GM18867 (cell line): ENCODE measurements around the gene CARD10.

Experiments used
- ATAC-seq: cut with Tn5 transposase; IDR thresholded peaks from one replicate; pipeline ENCODE4 v1.9.1; 2021; ENCODE audit warnings: mild to moderate bottlenecking, moderate library complexity; ENCODE audit not compliant: unreplicated experiment

Gene CARD10, protein sequence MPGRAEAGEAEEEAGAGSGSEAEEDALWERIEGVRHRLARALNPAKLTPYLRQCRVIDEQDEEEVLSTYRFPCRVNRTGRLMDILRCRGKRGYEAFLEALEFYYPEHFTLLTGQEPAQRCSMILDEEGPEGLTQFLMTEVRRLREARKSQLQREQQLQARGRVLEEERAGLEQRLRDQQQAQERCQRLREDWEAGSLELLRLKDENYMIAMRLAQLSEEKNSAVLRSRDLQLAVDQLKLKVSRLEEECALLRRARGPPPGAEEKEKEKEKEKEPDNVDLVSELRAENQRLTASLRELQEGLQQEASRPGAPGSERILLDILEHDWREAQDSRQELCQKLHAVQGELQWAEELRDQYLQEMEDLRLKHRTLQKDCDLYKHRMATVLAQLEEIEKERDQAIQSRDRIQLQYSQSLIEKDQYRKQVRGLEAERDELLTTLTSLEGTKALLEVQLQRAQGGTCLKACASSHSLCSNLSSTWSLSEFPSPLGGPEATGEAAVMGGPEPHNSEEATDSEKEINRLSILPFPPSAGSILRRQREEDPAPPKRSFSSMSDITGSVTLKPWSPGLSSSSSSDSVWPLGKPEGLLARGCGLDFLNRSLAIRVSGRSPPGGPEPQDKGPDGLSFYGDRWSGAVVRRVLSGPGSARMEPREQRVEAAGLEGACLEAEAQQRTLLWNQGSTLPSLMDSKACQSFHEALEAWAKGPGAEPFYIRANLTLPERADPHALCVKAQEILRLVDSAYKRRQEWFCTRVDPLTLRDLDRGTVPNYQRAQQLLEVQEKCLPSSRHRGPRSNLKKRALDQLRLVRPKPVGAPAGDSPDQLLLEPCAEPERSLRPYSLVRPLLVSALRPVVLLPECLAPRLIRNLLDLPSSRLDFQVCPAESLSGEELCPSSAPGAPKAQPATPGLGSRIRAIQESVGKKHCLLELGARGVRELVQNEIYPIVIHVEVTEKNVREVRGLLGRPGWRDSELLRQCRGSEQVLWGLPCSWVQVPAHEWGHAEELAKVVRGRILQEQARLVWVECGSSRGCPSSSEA

GRCh38 chr22:37519268-37520195, at the start of gene CARD10:
CARD10 (minus strand) TSS chr22:37519415; CDS start chr22:37519200, 215 bp downstream.
- ATAC-seq: no peak

DNA sequence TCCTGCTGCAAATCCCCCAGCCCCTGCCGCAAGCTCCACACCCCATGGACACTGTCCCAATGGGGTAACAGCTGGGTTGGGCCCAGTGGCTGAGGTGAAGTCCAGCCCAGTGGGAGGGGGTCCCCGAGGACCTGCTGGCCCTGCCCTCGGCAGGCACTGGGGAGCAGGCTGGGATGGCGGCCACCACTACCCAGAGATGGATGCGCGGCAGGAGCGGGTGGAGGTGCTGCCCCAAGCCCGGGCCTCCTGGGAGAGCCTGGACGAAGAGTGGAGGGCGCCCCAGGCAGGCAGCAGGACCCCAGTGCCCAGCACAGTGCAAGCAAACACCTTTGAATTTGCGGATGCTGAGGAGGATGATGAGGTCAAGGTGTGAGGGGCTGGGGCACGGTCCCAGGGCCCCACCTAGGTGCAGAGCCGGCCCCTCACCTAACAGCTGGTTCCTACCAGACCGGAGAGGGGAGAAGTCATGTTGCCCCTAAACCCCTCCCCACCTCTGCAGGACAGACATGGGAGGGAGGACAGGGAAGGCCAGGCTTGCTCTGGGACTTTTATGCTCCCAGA, 49.3 kb upstream of the CARD10 start:
- no peak for ATAC-seq

- no peak for ATAC-seq
Measured at GRCh38 chr22:37568012-37568411, 48.8 kb upstream of the CARD10 start.

DNA sequence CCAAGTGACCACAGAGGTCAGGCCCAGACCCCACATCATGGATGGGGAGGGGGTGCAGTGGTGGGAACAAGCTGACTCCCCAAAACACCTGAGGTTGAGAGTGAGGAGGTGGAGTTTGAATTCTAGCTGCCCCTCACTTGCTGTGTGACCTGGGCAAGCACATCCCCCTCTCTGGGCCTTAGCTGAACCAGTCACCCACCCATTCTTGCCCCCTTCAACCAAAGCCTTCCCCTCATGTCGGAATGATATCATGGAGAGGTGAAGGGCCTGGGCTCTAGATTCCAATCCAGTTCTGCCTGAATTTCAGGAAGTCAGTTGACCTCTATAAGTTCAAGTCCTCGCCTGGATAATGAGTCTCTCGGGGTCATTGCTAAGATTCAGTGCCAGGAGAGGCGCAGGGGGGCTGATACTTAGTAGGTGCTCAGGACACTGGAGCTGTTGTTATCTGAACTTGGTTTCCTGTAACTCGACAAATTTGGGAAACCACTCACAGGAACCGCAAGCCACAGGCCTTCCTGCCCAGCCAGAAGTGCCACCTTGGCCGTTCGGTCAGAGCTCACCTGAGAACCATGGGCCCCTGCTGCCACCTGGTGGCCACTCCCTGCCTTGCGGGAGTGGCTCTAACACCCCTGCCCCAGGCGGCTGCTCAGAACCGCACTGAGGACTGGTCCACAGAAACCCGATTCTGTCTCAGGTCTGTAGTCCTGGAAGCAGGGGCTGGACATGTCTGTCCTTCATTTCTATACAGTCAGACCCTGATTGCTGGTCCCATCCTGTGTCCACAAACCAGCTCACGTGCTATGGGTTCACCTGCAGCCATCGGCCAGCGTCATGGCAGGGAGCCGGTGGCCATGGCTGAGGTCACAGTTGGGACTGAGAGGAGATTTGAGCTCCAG, 47.9 kb upstream of the CARD10 start:
- peak; percentile 69 for ATAC-seq

GRCh38 chr22:37566329-37566837, 47.2 kb upstream of the CARD10 start:
- ATAC-seq: no peak

DNA sequence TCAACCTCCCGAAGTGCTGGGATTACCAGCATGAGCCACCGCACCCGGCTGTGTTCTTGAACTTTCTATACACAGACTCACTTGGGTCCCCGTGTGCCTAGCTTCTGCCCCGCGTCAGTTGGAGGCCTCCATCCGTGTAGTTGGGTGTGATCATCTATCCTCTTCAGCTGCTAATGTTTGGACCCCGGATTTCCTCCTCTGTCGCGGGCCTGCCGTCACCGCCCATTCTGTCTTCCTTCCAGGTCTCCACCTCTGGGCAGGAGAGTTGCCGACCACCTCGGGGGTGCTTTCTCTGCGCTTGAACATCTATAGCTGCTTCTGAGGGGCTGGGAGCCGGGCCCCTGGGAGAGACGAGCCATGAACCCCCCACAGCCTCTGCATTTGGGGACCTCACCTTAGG, 46.6 kb upstream of the CARD10 start:
- ATAC-seq: no peak

DNA sequence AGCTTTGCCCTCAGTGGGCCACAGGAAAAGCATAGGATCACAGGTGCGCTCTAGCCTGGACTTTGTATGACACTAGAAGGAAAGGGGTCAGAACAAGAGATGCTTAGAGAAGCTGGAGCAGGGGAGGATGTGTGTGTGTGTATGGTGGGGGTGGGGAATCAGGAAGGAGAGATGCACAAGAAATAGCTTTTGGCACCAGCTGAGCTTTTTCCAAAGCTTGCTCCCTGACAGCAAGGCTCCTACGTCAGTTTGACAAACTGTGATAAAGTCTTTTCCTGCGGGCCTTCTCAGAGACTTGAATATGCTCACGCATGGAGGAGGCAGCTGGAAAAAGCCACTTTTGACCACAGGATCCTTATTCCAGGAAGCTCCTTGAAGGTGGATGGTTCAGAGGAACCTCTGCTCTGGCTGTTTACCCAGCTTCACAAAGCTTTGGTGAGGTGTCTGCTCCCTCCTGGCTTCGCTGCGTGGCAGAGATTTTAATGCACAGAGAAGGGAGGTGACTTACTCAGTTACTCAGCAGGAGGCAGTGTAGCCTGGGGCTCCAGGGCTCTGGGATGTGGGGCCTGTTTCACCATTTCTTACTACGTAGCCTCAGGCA, 45.0 kb upstream of the CARD10 start:
- no peak for ATAC-seq

DNA sequence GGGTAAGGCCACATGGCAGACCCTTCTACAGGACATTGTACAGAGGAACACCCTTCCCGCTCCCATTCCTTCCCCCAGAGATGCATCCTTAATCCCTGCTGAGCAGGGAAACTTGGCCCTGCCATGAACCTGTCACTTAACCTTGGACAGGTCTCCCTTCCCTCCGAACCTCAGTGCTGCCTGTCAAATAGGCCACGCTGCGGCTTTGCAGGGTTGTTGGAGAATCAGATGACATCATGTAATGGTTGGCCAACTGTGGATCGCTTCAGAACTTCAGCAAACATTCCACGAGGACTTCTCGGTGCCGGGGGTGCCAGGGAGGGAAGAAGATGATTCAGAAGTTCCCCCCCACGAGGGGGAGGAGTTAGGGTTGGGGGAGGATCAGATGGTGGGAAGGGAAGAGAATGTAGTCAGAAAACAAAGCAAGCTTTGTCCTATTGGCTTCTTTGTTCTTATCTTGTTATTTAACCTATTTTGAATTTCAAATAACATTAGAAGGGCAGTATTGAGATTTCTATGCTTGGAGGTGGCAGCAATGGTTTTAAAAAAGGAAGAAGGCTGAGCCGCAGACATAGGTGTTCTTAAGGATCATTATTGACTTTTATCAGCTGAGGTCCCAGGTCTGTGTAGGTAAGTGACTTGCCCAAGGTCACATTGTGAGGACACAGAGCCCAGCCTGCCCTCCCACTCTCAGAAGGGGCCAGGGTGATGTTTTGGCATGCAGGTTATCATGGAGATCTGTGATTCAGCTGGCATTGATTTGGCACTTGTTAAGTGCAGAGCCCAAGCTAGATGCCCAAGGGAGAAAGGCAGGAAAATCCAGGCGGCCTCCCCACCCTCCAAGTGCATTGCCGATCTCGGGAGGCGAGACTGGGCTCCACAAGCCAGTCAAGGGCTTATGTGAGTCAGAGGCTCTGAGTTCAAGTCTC, 44.2 kb upstream of the CARD10 start:
- no peak for ATAC-seq

DNA sequence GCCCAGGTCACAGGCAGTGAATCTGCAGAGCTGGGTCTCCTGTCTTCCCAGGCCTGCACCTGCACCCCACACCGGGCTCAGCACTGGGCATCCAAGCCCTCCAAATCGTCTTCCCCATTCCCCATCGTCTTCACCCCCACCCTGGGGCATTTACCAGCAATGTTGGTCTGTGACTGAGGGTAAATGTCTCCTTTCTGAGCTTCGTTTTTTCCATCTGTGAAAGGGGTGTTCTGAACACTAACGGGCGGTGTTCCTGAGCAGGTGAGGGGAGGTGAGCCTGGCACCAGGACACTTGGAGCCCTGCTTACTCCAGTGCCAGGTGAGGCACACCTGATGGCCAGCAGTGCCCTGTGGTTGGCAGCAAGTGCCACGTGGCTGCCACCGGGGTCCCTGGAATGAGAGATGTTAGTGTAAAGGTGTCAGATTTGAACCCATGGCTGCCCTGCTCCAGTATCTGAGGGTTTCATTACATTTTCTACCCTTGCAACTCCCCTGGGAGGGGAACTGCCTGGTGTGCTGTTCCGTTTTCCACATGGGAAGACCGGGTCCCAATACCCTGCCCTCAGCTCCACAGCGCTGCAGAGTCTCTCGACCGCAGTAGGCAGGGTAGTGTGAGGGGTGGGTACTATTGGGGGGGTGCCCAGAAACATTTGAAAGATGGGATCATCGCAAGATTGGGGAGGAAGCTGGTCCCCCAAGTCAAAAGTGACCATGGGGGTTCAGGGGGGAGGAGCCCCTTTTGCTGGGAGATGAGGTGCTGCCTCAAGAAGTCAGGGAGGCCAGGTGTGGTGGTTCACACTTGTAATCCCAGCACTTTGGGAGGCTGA, 43.0 kb upstream of the CARD10 start:
- no peak for ATAC-seq

GRCh38 chr22:37561212-37562048, 42.2 kb upstream of the CARD10 start:
- no peak for ATAC-seq

GRCh38 chr22:37560608-37561211, 41.5 kb upstream of the CARD10 start:
- ATAC-seq: no peak

DNA sequence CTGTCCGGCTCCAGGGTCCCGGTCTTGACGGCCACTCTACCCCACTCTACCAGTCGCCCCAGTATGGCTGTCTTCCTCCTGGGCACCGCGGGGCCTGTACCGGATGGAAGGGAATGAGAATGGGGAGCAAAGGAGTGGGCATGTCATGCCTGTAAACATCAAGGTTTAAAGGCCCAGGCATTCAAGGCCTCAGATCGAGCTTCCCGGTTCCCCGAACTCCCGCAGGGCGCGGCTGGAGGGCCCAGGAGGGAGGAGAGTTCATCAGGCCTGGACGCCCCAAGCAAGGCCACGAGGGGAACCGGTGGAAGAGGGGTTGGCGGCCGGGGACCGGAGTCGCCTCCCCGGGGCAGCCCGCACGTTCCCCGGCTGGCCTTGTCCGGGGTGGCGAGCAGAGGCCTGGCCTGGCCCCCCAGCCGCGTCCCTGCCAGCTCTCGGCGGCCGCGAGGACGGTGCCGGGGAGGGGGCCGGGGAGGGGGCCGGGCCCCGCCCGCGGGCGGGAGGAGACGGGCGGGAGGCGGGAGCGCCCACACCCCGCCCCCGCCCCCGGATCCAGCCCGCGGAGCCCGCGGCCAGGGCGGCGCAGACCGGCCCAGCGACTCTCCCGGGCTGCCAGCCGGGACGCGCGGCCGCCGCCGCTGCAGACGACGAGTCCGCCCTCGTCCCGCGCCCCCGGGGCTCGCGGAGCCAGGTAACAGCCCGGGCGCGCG, 40.8 kb upstream of the CARD10 start, which contains the start of gene CDC42EP1:
TSS of gene CDC42EP1 (plus strand) at position 580 of the 707 bp plus-strand sequence. CDS start 5,870 bp downstream, outside the sequence.
- ATAC-seq: no peak

- no peak for ATAC-seq
Measured at GRCh38 chr22:37559521-37559900, 40.3 kb upstream of the CARD10 start.

GRCh38 chr22:37558815-37559214, 39.6 kb upstream of the CARD10 start:
- no peak for ATAC-seq
